Measurements from ENCODE around the gene CNIH2. TPM values are rescaled to one million over a fixed set of nuclear protein-coding genes. Genes with fewer than 3 reads are reported as not detected.
"Not testable (repeated sequence)": the region's sequence is repeated elsewhere in the genome, so short reads cannot be mapped to it uniquely, and the experiment has no call there.

The CNIH2 gene
- polyA plus RNA-seq, 3 donors, result 0.16 to 1.3 TPM; not detected in 1

DNA sequence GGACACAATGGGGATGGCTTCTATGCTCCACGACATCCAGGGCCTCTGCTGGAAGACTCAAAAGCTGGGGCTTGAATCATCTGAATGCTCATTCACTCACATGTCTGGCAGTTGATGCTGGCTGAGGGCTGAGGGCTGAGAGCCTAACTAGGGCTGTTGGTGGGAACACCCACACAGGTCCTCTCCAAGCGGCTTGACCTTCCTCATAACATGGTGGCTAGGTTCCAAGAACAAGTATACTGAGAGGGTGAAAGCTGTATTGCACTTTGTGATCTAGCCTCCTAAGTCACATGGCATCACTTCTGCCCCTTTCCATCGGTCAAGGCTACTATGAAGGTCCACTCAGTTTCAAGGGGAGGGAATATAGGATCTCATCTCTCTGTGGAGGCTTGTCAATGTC, 21.2 kb downstream of the CNIH2 start:
- WGBS, 3 donors, result 58 to 74% (median 64%) methylated on average over 3 of the region's 3 CpGs
- no peak overlapping the region for H3K27ac ChIP-seq (ENCODE audit: low read depth, low read length)

DNA sequence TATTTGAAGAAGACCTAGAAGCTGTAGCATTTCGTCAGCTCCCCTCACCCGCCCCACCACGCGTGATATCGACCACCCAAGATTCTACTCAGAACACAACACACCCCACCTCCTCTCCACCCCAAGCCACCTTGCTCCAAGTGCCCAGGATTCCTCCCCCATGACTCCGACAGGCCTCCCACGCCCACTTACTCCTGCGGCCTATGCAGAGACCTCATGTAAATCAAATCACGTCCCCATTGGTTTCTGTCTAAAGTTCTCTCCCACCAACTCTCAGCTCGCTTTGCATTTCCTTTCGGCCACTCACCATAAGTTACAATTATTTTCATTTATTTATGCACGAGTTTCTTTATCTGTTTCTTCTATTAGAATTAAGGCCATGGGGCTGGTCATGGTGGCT, 24.7 kb downstream of the CNIH2 start:
- WGBS, 3 donors, result 83 to 87% (median 85%) methylated on average over 12 of the region's 12 CpGs

DNA sequence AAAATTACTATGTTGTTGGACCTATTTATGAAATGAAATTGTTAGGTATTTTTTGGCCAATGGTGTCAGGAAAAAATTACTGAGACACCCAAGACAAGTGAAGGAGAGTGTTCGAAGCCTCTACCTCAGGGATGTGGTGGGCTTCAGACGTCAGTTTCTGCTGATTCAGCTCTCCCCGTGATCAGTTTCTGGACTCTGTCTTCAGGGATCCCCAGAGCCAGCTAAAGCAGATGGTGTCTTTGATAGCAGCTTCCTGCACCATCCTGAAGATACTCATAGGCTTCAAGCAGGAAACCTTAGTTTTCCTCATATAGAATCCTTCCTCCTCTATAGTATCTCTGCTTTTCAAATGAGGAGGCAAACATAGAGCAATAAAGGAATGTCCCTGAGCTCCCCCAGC, 31.5 kb downstream of the CNIH2 start:
- H3K27ac ChIP-seq (ENCODE audit: low read depth, low read length), result no peak overlapping the region
- WGBS, 3 donors, result 41 to 73% (median 50%) methylated on average over 3 of the region's 3 CpGs

More for the DNA sequence above, 24.7 kb downstream of the CNIH2 start:
- no peak overlapping the region for H3K27ac ChIP-seq (ENCODE audit: low read depth, low read length)

GRCh38 chr11:66310324-66310723, 32.3 kb downstream of the CNIH2 start:
- H3K27ac ChIP-seq (ENCODE audit: low read depth, low read length), result no peak overlapping the region
- 69 to 82% (median 78%) methylated on average over 8 of the region's 8 CpGs for WGBS, 3 donors

DNA sequence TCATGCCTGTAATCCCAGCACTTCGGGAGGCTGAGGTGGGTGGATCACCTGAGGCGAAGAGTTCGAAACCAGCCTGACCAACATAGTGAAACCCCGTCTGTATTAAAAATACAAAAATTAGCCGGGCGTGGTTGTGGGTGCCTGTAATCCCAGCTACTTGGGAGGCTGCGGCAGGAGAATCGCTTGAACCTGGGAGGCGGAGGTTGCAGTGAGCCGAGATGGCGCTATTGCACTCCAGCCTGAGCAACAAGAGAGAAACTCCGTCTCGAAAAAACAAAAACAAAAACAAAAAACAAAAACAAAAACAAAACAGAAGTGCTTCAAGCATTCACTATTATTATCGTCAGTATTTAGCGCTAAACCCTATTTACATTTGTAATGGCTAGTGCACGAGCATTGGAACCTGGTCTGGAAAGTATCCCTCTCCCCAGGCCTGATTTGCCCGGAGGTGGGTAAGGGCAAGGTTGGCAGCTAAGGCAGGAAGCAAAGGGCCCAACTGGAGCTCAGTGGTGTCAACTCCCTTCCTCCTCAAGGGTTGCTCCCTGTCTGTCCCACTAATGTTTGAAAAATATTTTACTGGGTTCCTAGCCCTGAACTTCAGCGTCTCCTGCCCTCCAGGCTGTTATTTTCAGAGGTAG, 32.9 kb downstream of the CNIH2 start:
- not testable (repeated sequence) for H3K27ac ChIP-seq (ENCODE audit: low read depth, low read length)
- 85 to 88% (median 87%) methylated on average over 18 of the region's 18 CpGs for WGBS, 3 donors

DNA sequence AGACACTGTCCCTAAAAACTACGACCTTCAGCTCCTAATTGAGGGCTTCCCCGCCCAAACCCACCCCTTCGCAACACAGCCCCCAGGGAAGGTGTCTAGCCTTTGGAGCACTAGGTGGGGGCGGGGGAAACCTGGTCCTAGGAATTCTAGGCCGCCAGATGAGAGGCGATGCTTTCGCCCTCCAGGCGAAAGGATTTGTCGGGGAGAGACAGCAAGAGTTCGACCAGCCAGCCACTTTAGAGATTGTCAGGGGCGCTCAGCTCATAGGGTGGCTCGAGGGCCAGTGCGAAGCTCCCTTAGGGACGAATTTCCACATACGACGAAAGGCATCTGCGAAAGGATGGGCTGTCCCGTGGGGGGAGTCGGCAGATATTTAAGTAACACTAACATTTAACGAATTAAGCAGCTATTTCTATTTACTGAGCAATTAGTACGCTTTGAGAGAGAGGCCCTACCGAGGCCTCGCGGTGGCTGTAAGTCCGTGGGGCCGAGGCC, 33.5 kb downstream of the CNIH2 start:
- WGBS, 3 donors, result 26 to 34% (median 28%) methylated on average over 26 of the region's 26 CpGs

DNA sequence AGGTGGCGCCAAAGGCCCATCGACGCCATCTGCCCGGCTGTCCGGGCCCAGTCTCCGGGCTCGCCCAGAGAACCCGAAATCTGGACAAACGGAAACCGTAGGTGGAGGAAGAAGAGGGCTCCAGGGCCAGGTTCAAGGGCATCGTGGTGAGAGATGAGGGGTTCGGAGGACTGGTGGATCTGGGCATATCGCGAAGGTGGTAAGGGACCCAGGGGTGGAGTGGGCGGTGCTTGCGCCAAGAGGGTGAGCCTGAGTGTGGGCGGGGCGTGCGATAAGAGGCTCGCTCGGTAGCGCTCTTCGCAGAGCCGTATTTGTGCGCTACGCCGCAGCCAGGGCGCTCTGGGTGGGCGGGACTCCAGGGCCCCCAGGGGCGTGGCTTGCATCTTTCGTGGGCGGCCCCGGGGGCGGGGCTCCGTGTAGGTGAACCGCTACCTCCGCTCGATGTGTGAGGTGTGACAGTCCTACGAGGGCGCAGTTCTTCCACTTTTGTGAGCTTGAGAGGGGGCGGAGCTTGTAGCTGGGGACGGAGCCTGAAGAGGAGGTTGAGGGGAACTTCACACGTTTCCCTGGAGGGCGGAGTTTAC, 34.1 kb downstream of the CNIH2 start:
- WGBS, 3 donors, result 0 to 1% (median 1%) methylated on average over 44 of the region's 44 CpGs
- H3K27ac ChIP-seq (ENCODE audit: low read depth, low read length), result peak overlapping the region; percentile 21

More for the DNA sequence above, 33.5 kb downstream of the CNIH2 start:
- H3K27ac ChIP-seq (ENCODE audit: low read depth, low read length), result peak overlapping the region; percentile 21

DNA sequence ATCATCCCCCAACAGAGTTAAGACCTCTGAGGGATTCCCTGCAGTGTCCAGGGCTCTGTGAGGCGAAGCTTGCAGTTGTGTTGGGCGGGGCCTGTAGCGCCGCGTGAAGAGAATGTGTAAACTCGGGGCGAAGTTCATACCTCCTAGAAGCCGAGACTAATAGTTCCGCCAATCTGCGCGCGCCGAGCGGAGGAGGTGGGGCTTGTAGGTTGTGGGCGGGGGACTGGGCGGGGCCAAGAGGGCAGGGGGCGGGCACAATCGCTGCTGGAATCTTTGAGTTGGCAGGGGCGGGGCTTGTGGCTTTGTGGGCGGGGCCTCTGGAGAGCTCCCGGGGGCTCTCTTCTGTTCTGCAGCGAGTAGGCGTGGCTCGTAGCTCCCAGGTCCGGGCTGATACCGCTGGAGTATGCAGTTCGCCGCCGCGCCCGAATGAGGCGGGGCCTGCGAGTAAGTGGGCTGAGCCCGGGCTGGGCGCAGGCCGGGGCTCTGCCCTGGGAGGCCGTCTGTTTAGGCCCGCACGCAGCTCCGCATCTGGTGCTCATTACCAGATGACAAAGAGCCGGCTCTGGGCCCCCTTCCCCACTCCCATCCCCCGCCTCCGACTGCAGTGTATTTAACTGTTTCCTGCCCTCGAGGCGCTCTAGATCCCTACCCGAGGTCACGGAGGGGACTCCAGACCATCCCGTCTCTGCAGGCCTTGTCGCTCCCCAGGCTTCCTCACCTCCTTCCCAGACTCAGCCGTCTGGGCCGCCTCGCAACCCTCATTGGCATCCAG, 34.8 kb downstream of the CNIH2 start:
- H3K27ac ChIP-seq (ENCODE audit: low read depth, low read length), result peak overlapping the region; percentile 78
- WGBS, 3 donors, result 1 to 3% (median 3%) methylated on average over 49 to 52 of the region's 52 CpGs

- WGBS, 3 donors, result 34 to 45% (median 39%) methylated on average over 32 to 38 of the region's 38 CpGs
- H3K27ac ChIP-seq (ENCODE audit: low read depth, low read length), result peak overlapping the region; percentile 78
Measured at GRCh38 chr11:66313321-66314185, 35.6 kb downstream of the CNIH2 start.

GRCh38 chr11:66314186-66314501, 36.2 kb downstream of the CNIH2 start:
- 55 to 100% (median 76%) methylated on average over 1 of the region's 1 CpG for WGBS, 3 donors
- no peak overlapping the region for H3K27ac ChIP-seq (ENCODE audit: low read depth, low read length)

GRCh38 chr11:66314561-66315497, 36.9 kb downstream of the CNIH2 start:
- 52 to 80% (median 67%) methylated on average over 17 of the region's 17 CpGs for WGBS, 3 donors

DNA sequence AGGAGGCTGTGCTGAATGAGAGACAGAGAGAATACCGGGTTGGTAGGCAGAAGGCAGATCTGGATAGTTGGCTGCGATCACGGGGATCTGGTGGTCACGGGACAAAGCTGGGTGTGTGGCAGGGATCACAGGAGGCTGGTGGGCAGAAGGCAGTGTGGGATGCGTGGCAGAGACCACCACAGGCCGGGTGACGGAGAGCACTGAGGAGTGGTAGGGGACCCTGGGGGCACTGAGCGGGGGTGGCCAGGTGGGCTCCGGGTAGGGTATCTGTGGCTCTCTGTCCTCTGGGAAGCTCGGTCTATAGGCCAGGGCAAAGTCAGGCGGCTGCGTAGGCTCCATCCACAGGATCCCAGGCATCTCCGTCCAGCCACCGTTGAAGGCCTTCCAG, 37.5 kb downstream of the CNIH2 start:
- H3K27ac ChIP-seq (ENCODE audit: low read depth, low read length), result no peak overlapping the region
- 69 to 89% (median 72%) methylated on average over 11 to 14 of the region's 14 CpGs for WGBS, 3 donors

More at GRCh38 chr11:66314561-66315497, 36.9 kb downstream of the CNIH2 start:
- no peak overlapping the region for H3K27ac ChIP-seq (ENCODE audit: low read depth, low read length)

GRCh38 chr11:66315921-66316811, 38.2 kb downstream of the CNIH2 start:
- WGBS, 3 donors, result 47 to 75% (median 65%) methylated on average over 51 to 52 of the region's 52 CpGs
- H3K27ac ChIP-seq (ENCODE audit: low read depth, low read length), result no peak overlapping the region

- WGBS, 3 donors, result 11 to 30% (median 13%) methylated on average over 19 to 29 of the region's 29 CpGs
- H3K27ac ChIP-seq (ENCODE audit: low read depth, low read length), result peak within 1 kb of the TSS; percentile 72
Measured at GRCh38 chr11:66316849-66317251, 38.9 kb downstream of the CNIH2 start, which contains the start of gene CD248. Gene CD248 (minus strand): TSS chr11:66317044. CDS start chr11:66317027, 17 bp downstream.

GRCh38 chr11:66317322-66317722, 39.3 kb downstream of the CNIH2 start:
- 3 to 37% (median 5%) methylated on average over 12 to 14 of the region's 14 CpGs for WGBS, 3 donors
- H3K27ac ChIP-seq (ENCODE audit: low read depth, low read length), result peak overlapping the region; percentile 72
